22Rv1 (cell line): Measurements from ENCODE around the gene PRMT7.

Experiments
- CTCF ChIP-seq: fragments of 450-650 bp; IDR thresholded peaks from 2 replicates; pipeline ENCODE4 v1.5.1; 2017; ENCODE audit warnings: mild to moderate bottlenecking
- ZFX ChIP-seq: fragments of 450-650 bp; IDR thresholded peaks from 2 replicates; pipeline ENCODE4 v1.6.1; 2017; ENCODE audit warnings: antibody characterized with exemption, borderline replicate concordance

DNA sequence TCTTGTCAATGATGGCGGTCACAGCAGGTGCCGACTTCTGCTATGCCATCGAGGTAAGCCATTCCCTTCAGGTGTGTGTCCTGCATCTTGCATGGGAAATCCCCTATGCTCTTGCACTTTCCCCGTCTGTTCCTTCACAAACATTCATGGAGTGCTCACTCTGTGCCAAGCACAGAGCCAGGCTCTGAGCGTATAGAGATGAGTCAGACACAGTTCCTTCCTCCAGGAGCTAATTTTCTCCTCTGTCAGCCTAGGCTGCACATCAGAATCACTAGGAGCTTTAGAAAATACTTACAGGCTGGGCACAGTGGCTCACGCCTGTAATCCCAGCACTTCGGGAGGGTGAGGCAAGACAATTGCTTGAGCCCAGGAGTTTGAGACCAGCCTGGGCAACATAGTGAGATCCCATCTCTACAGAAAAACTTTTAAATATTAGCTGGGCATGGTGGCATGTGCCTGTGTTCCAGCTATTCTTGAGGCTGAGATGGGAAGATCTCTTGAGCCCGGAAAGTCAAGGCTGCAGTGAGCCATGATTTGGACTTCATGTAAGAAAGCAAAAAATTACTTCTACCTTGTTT lies 14.1 kb downstream of the PRMT7 start:
- TF ChIP-seq CTCF = no peak
- no peak for TF ChIP-seq ZFX
